Ovary (tissue), 9 donors: ENCODE measurements around the gene KIZ. TPM values are rescaled to one million over a fixed set of nuclear protein-coding genes. Genes with fewer than 3 reads are reported as not detected.
A peak's percentile ranks its signal among the peaks of the same experiment; 100 is the strongest.

Experiments used
- DNase-seq, 5 donors: peaks; one replicate each; pipeline ENCODE4 v3.0.0-alpha.2; 2019 to 2020
- H3K27ac ChIP-seq, 2 donors: fragments of 200-600 bp; one replicate each; pipeline versions ENCODE4 v1.5.1 to v1.8.0; 2019 to 2022
- H3K27me3 ChIP-seq: fragments of 200-600 bp; one replicate; pipeline ENCODE4 v1.8.0; 2022
- H3K36me3 ChIP-seq: fragments of 200-600 bp; sonication (generic); one replicate; pipeline ENCODE4 v1.5.1; 2019
- H3K4me1 ChIP-seq: one replicate; pipeline ENCODE4 v1.8.1; 2013; ENCODE audit warnings: mild to moderate bottlenecking, moderate library complexity; ENCODE audit not compliant: insufficient read depth
- H3K4me3 ChIP-seq: fragments of 200-600 bp; sonication (generic); one replicate; pipeline ENCODE4 v1.5.1; 2017
- H3K9me3 ChIP-seq, 2 donors: fragments of 200-600 bp in 1 of 2; sonication (generic) in 1 of 2; one replicate each; pipeline versions ENCODE4 v1.5.1 to v1.8.1; 2013 to 2019; ENCODE audit warnings: mild to moderate bottlenecking in 1 of 2, moderate library complexity in 1 of 2
- EP300 ChIP-seq: sonication (generic); formaldehyde crosslinking; IDR thresholded peaks from one replicate; pipeline ENCODE4 v1.6.1; 2017; ENCODE audit warnings: antibody characterized with exemption
- POLR2A ChIP-seq: fragments of 450-650 bp; IDR thresholded peaks from one replicate; pipeline ENCODE4 v1.6.1; 2017; ENCODE audit warnings: antibody characterized with exemption, mild to moderate bottlenecking, moderate library complexity
- WGBS, 3 donors: extraction: QIAGEN DNeasy Blood & Tissue Kit in 1 of 3; methylation state at CpG; one replicate each; pipeline versions ENCODE4 v1.1.5 to v1.1.7; 2013 to 2017; 5-methylcytosine and 5-hydroxymethylcytosine counted together
- intact Hi-C, 4 donors: fragments of 100-400 bp; cut with DNase I; formaldehyde crosslinking; loops; one replicate each; pipeline versions ENCODE4 v1.11.0 to v1.15.1; 2022 to 2023
- polyA plus RNA-seq, 2 donors: library from polyadenylated mRNA; stranded (reverse); fragments of 200-250 nt in 1 of 2; fragments of 350-450 nt in 1 of 2; fragmentation: Illumina TruSeq in 1 of 2; extraction: RNeasy Lipid Tissue Mini Kit (QIAGEN cat#74804) in 1 of 2; gene quantifications; one replicate each; pipeline ENCODE4 v1.2.3, GENCODE V29; 2013 to 2014
- total RNA-seq, 7 donors: library from RNA; depleted of rRNA in 2 of 7; stranded (reverse); fragments of >200 nt in 2 of 7; fragmentation: NEBNext Ultra II Directional in 3 of 7; extraction: Animal tissue kit (Norgen Biotek cat#: 25700) in 3 of 7; gene quantifications; one replicate each; pipeline versions ENCODE4 v1.1.0 to v1.2.4, GENCODE V29; 2016 to 2023
- TF ChIP-seq, protein P1 (sequence below), 3 donors: fragments of 450-650 bp in 2 of 3; fragments of 200-600 bp in 1 of 3; IDR thresholded peaks; one replicate each; pipeline versions ENCODE4 v1.5.1 to v1.8.0; 2016 to 2022; ENCODE audit warnings: antibody characterized with exemption in 3 of 3, mild to moderate bottlenecking in 1 of 3
- donor health status: DM: no; HTN: no; CAD: no; lungs with moderate emphysema.
- donor health status: DM: no; HTN: no; CAD: no.
- donor health status: Bipolar disorder and iron deficiency.
- donor health status: DM: yes; HTN: yes; CAD: no.
- donor health status: DM: no; HTN: no; CAD: no.
- donor health status: DM: yes; HTN: yes; CAD: no.

Gene KIZ
- total and polyA plus RNA-seq, 9 donors, result 20.5 to 59.5 (median 42.1) TPM

DNA sequence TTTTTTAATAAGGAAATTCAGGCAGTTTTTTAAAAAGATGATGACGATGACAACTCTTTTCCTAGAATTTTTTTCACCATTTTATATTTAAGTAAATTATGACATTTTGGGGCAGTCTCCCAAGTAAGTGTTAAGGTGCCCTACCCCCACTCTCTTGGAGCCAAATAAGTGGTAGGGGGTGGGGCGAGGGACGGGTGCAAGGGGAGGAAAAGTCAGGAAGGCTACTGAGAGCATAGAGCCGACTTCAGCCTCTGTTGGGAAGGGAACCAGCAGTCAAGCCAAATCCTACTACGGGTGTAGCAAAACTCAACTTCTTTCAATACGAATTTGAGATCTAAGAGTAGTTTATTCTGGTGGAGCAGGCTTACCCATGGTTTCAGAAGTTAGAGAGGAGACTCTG lies 54.4 kb downstream of the KIZ start:
- no peak for TF ChIP-seq POLR2A
- H3K36me3 ChIP-seq, result no peaks in the 10 kb centered on the region
- H3K27ac ChIP-seq, result no peak overlapping the region
- H3K9me3 ChIP-seq, result no peaks in the 10 kb centered on the region
- H3K27me3 ChIP-seq, result no peaks in the 10 kb centered on the region
- 77 to 87% (median 84%) methylated on average over 6 of the region's 6 CpGs for WGBS, 3 donors
- intact Hi-C loops, result no loop called here
- DNase-seq, result no peak
- H3K4me1 ChIP-seq, result peaks cover 2% of the 10 kb centered on the region
- no peak overlapping the region for H3K4me3 ChIP-seq

DNA sequence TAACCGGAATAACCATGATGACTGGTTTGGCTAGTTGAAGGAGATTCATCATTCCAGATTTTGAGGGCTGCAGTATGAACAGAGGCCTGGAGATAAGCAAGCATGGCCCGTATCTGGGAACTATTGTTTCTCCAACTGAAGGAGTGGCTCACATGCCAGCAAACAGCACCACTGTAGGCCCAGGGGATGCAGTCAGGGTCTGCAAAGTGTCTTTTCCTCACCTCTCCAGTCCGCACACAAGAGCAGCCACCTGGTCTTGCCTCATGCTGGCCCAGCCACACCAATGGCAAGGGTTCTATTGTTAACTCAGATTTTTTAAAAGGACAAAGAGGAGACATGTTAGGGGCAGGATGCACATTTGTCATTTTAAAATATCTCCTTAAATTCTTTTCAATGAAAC lies 55.1 kb downstream of the KIZ start:
- Histone ChIP-seq H3K36me3 (no peaks in the 10 kb centered on the region), H3K27me3 (no peaks in the 10 kb centered on the region), H3K27ac (no peak overlapping the region), H3K9me3 (no peaks in the 10 kb centered on the region), H3K4me1 (peaks cover 2% of the 10 kb centered on the region), H3K4me3 (no peak overlapping the region)
- no peak for TF ChIP-seq EP300
- TF ChIP-seq, protein P1, sequence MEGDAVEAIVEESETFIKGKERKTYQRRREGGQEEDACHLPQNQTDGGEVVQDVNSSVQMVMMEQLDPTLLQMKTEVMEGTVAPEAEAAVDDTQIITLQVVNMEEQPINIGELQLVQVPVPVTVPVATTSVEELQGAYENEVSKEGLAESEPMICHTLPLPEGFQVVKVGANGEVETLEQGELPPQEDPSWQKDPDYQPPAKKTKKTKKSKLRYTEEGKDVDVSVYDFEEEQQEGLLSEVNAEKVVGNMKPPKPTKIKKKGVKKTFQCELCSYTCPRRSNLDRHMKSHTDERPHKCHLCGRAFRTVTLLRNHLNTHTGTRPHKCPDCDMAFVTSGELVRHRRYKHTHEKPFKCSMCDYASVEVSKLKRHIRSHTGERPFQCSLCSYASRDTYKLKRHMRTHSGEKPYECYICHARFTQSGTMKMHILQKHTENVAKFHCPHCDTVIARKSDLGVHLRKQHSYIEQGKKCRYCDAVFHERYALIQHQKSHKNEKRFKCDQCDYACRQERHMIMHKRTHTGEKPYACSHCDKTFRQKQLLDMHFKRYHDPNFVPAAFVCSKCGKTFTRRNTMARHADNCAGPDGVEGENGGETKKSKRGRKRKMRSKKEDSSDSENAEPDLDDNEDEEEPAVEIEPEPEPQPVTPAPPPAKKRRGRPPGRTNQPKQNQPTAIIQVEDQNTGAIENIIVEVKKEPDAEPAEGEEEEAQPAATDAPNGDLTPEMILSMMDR (IDR thresholded peaks at IDR 0.05), result no peak
- no peak for TF ChIP-seq POLR2A
- intact Hi-C loops, result no loop called here
- no peak for DNase-seq
- 88 to 91% (median 89%) methylated on average over 3 of the region's 3 CpGs for WGBS, 3 donors

DNA sequence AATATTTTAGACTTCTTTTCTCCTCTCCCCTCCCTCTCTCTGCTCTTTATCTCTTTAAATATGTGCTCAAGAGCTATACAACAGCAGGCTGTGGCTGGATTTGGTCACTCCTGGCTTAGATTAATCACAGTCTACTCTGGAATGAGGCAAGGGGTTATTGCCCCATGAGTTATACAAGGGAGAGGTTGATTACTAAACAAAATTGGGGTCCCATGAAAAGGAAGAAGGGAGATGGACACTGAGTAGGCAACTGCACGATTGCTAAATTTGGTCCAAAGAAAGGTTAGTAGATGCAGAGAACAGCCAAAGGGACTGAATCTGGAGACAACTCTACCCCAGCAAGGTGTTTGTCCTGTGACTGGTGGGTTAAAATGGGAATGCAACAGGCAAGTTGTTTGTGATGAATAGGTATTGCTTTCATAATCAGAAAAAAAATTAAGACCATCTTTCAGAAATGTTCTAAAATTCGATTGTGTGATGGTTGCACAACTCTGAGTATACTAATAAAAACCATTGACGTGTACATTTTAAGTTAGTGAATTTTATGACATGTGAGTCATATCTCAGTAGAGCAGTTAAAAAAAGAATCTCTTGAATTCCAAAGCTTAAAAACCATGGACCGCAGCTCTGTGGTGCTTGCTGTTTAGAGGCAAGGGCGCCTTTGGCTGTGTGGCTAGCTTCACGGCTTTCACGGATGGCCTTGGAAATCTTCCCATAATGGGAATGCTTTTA lies 57.1 kb downstream of the KIZ start:
- H3K27ac ChIP-seq, result peak overlapping the region in 1 of 2 donors; percentile 31
- intact Hi-C loops, result no loop called here
- WGBS, 3 donors, result 7 to 15% (median 10%) methylated on average over 7 of the region's 7 CpGs

DNA sequence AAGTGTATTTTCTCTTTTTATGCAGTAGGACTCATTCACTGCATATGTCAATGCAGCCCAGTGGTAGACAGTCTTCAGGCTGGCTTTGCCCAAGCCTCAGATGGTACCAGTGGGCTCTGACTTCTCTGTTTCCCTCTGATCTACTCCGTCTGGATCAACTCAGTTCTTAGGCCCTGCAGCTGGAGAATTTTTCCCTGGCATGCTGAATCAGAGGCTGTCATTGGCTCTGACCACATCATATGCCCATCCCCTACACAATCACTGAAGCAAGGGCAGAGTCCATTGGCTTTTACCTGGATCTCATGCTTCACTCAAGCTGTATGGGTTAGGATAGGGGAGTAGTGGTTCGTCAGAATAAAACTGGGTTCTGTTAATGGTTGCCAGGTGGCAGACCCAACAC lies 57.8 kb downstream of the KIZ start:
- H3K4me3 ChIP-seq, result no peak overlapping the region
- peaks cover 2% of the 10 kb centered on the region for H3K4me1 ChIP-seq
- intact Hi-C loops, result no loop called here
- no peaks in the 10 kb centered on the region for H3K27me3 ChIP-seq
- no peak for DNase-seq
- TF ChIP-seq, protein P1 (IDR thresholded peaks at IDR 0.05), result no peak
- TF ChIP-seq EP300, result no peak
- no peak for TF ChIP-seq POLR2A
- no peaks in the 10 kb centered on the region for H3K9me3 ChIP-seq
- 64 to 74% (median 69%) methylated on average over 2 of the region's 2 CpGs for WGBS, 3 donors
- peak overlapping the region in 1 of 2 donors; percentile 31 for H3K27ac ChIP-seq
- H3K36me3 ChIP-seq, result no peaks in the 10 kb centered on the region

More for the DNA sequence above, 57.1 kb downstream of the KIZ start:
- H3K36me3 ChIP-seq, result no peaks in the 10 kb centered on the region
- H3K4me1 ChIP-seq, result peaks cover 2% of the 10 kb centered on the region
- H3K9me3 ChIP-seq, result no peaks in the 10 kb centered on the region
- peak in 3 of 5 donors; percentile 29 to 49 (median 46) for DNase-seq
- TF ChIP-seq EP300, result no peak
- TF ChIP-seq POLR2A, result no peak
- TF ChIP-seq, protein P1 (IDR thresholded peaks at IDR 0.05), result no peak
- no peaks in the 10 kb centered on the region for H3K27me3 ChIP-seq
- no peak overlapping the region for H3K4me3 ChIP-seq

DNA sequence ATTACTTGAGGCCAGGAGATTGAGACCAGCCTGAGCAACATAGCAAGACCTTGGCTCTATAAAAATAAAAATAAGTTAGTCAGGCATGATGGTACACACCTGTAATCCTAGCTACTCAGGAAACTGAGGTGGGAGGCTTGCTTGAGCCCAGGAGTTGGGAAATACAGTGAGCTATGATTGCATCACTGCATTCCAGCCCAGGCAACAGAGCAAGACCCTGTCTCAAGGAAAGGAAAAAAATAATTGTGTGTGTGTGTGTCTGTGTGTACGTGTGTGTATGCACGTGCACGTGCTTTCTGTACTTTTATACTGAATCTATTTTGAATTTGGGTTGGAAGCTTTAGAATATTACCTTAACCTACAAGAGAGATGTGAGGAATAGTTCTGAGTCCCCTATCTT lies 58.9 kb downstream of the KIZ start:
- Histone ChIP-seq H3K36me3 (no peaks in the 10 kb centered on the region), H3K27ac (no peak overlapping the region), H3K9me3 (no peaks in the 10 kb centered on the region), H3K27me3 (no peaks in the 10 kb centered on the region), H3K4me1 (peaks cover 5% of the 10 kb centered on the region), H3K4me3 (no peak overlapping the region)
- peak in 2 of 5 donors; percentile 19 to 40 for DNase-seq
- TF ChIP-seq EP300, result no peak
- TF ChIP-seq POLR2A, result no peak
- TF ChIP-seq, protein P1 (IDR thresholded peaks at IDR 0.05), result no peak
- intact Hi-C loops, result no loop called here
- WGBS, 3 donors, result 80 to 96% (median 87%) methylated on average over 3 of the region's 3 CpGs
